HepG2 (cell line): ENCODE data around the gene AIF1. TPM values are rescaled to one million over a fixed set of nuclear protein-coding genes. Genes with fewer than 3 reads are reported as not detected.

Experiments
- ATAC-seq: fragments of 200-7000 bp; cut with Tn5 transposase; 3 replicates; pipeline ENCODE4 v1.9.1; 2020; ENCODE audit warnings: mild to moderate bottlenecking, moderate library complexity
- BruUV-seq: library from RNA; stranded (reverse); fragments of 400-500 nt; replicated peaks from 2 replicates; lab custom pipeline; 2021; lab: Mats Ljungman, UMichigan
- CTCF ChIA-PET: fragments of 300-600 bp; formaldehyde crosslinking; extraction: SDS; loops from one replicate; lab custom pipeline; 2021; ENCODE audit warnings: low total read pairs, inconsistent platforms, low intra/inter-chr PET ratio; lab: Yijun Ruan, JAX
- POLR2A ChIA-PET: fragments of 350-600 bp; sonication (Branson Sonifier 250); formaldehyde crosslinking; loops from one replicate; lab custom pipeline; 2020; ENCODE audit warnings: antibody characterized with exemption, inconsistent platforms; lab: Yijun Ruan, JAX
- DNase-seq: peaks from one replicate; pipeline ENCODE4 v3.0.0-alpha.2; 2015; ENCODE audit warnings: low spot score
- FAIRE-seq: peaks from 3 replicates; lab custom pipeline; 2011; peaks lifted over from hg19 to GRCh38; lab: Jason Lieb, UNC
- H2AFZ ChIP-seq: one replicate; pipeline ENCODE4 v1.6.1; 2011; ENCODE audit warnings: low read length, inconsistent platforms
- H3K27ac ChIP-seq: fragments of 300-600 bp; 3 replicates; pipeline ENCODE4 v1.8.0; 2011; ENCODE audit warnings: mixed run types, mild to moderate bottlenecking, mixed read lengths, low read length, inconsistent platforms; ENCODE audit not compliant: insufficient read depth; ENCODE audit errors: extremely low read length
- H3K27me3 ChIP-seq, 2 experiments: fragments of 200-600 bp in 1 of 2; 2 replicates in 1 of 2; 3 replicates in 1 of 2; pipeline versions ENCODE4 v1.6.0 to v1.8.0; 2011; ENCODE audit warnings: low read length in 2 of 2, mild to moderate bottlenecking in 2 of 2, moderate library complexity in 2 of 2, inconsistent platforms in 1 of 2; ENCODE audit not compliant: insufficient read depth in 2 of 2, control insufficient read depth in 1 of 2
- H3K36me3 ChIP-seq, 2 experiments: fragments of 200-600 bp in 1 of 2; replicated peaks in 1 of 2; 2 replicates in 1 of 2; 3 replicates in 1 of 2; pipeline versions ENCODE4 v1.5.1 to v1.8.0; 2011; ENCODE audit warnings: low read length in 2 of 2, inconsistent platforms in 1 of 2; ENCODE audit not compliant: insufficient read depth in 2 of 2, control insufficient read depth in 1 of 2
- H3K4me1 ChIP-seq: 2 replicates; pipeline ENCODE4 v1.5.1; 2012; ENCODE audit warnings: low read length, inconsistent platforms; ENCODE audit not compliant: insufficient read depth
- H3K4me2 ChIP-seq: 2 replicates; pipeline ENCODE4 v1.6.0; 2011; ENCODE audit warnings: low read depth, low read length, inconsistent platforms
- H3K4me3 ChIP-seq, 3 experiments: fragments of 200-600 bp in 1 of 3; sonication (generic), shearing (Covaris generic) in 1 of 3; replicated peaks in 1 of 3; 2 replicates each; pipeline ENCODE4 v1.5.1; 2011 to 2016; ENCODE audit warnings: low read length in 3 of 3, inconsistent platforms in 2 of 3, low read depth in 2 of 3, mild to moderate bottlenecking in 2 of 3, control low read depth in 1 of 3, mixed read lengths in 1 of 3; ENCODE audit not compliant: insufficient read depth in 1 of 3
- H3K79me2 ChIP-seq: one replicate; pipeline ENCODE4 v1.6.1; 2011; ENCODE audit warnings: low read length, inconsistent platforms; ENCODE audit not compliant: insufficient read depth
- H3K9ac ChIP-seq: 2 replicates; pipeline ENCODE4 v1.6.0; 2011; ENCODE audit warnings: mild to moderate bottlenecking, low read depth, low read length, inconsistent platforms; ENCODE audit not compliant: insufficient read depth
- H3K9me3 ChIP-seq: 2 replicates; pipeline ENCODE4 v1.5.1; 2012; ENCODE audit warnings: mild to moderate bottlenecking, low read length
- H4K20me1 ChIP-seq: 2 replicates; pipeline ENCODE4 v1.6.0; 2011; ENCODE audit warnings: inconsistent platforms, mild to moderate bottlenecking, low read length, moderate library complexity; ENCODE audit not compliant: insufficient read depth
- ARNT ChIP-seq: fragments of 450-650 bp; IDR thresholded peaks from 2 replicates; pipeline ENCODE4 v1.6.1; 2017
- ATF5 ChIP-seq: sonication (generic); formaldehyde crosslinking; IDR thresholded peaks from 2 replicates; pipeline ENCODE4 v1.4.0; 2020; ENCODE audit warnings: mild to moderate bottlenecking, low read depth, missing genetic modification reagents
- NR0B2 ChIP-seq: sonication (generic); formaldehyde crosslinking; IDR thresholded peaks from 2 replicates; pipeline ENCODE4 v1.4.0; 2020; ENCODE audit warnings: mild to moderate bottlenecking, missing genetic modification reagents
- SMAD3 ChIP-seq: sonication (generic); formaldehyde crosslinking; IDR thresholded peaks from 2 replicates; pipeline ENCODE4 v1.4.0; 2020; ENCODE audit warnings: missing genetic modification reagents
- TERF1 ChIP-seq: sonication (generic); formaldehyde crosslinking; IDR thresholded peaks from 2 replicates; pipeline ENCODE4 v1.8.0; 2022; ENCODE audit warnings: mild to moderate bottlenecking, missing genetic modification reagents, moderate library complexity
- ZHX2 ChIP-seq, 2 experiments: sonication (generic) in 1 of 2; formaldehyde crosslinking in 1 of 2; IDR thresholded peaks; 2 replicates each; pipeline versions ENCODE4 v1.6.1 to v1.9.0; 2014 to 2022; ENCODE audit warnings: antibody characterized with exemption in 1 of 2, borderline replicate concordance in 1 of 2, inconsistent platforms in 1 of 2, low read depth in 1 of 2, missing genetic modification reagents in 1 of 2
- ZNF17 ChIP-seq: sonication (generic); formaldehyde crosslinking; IDR thresholded peaks from 2 replicates; pipeline ENCODE4 v1.5.0; 2020; ENCODE audit warnings: mild to moderate bottlenecking, missing genetic modification reagents
- ZNF331 ChIP-seq: sonication (generic); formaldehyde crosslinking; IDR thresholded peaks from 2 replicates; pipeline ENCODE4 v1.4.0; 2020; ENCODE audit warnings: missing genetic modification reagents
- ZNF724P ChIP-seq: sonication (generic); formaldehyde crosslinking; IDR thresholded peaks from 2 replicates; pipeline ENCODE4 v1.8.0; 2022; ENCODE audit warnings: missing genetic modification reagents, borderline replicate concordance
- WGBS: methylation state at CpG from one replicate; pipeline ENCODE4 v1.1.6; 2017; ENCODE audit warnings: low lambda C conversion rate; 5-methylcytosine and 5-hydroxymethylcytosine counted together
- in situ Hi-C: cut with HindIII; loops from 2 replicates; pipeline ENCODE4 v1.10.0; 2017; ENCODE audit warnings: low pct_unique_long_range_greater_than_20kb; ENCODE audit not compliant: extremely low pct_ligation_motif_present
- intact Hi-C: fragments of 100-400 bp; cut with micrococcal nuclease; formaldehyde crosslinking; loops from one replicate; pipeline ENCODE4 v1.10.0; 2022; ENCODE audit not compliant: unreplicated experiment
- polyA plus RNA-seq, 8 experiments: library from polyadenylated mRNA; depleted of rRNA in 3 of 8; stranded (reverse) in 7 of 8; unstranded in 1 of 8; fragments of >200 nt; fragmentation: Illumina TruSeq in 4 of 8; extraction: Trizol in 4 of 8; gene quantifications; 2 replicates each; pipeline versions ENCODE4 v1.2.1 to v1.2.3, GENCODE V29; 2011 to 2016; ENCODE audit warnings: low read depth in 4 of 8, missing spikeins in 1 of 8, mixed read lengths in 1 of 8; ENCODE audit not compliant: insufficient read depth in 1 of 8
- total RNA-seq, 5 experiments: library from RNA; depleted of rRNA; stranded (reverse); fragments of >200 nt; fragmentation: Illumina TruSeq; extraction: Trizol; gene quantifications; 2 replicates each; pipeline ENCODE4 v1.2.3, GENCODE V29; 2016; ENCODE audit warnings: low read depth in 1 of 5

AIF1 gene
- total and polyA plus RNA-seq, 2 of the 13 experiments (the other 11 are each of a cell fraction or from before 2014, with no cell fraction given): 1.5 TPM; not detected in 1

GRCh38 chr6:31645325-31645724, 30.3 kb downstream of the AIF1 start:
- in situ Hi-C loops: no loop called here
- DNase-seq: no peak
- peaks cover 23% of the 10 kb centered on the region for H3K79me2 ChIP-seq
- POLR2A ChIA-PET: interaction anchor here (0.9 to 3.6 kb wide), 5 partner anchors 9 to 24 kb away, joined by 3 to 104 read pairs (median 30); partner anchors contain the start of genes APOM, BAG6, C6orf47 and CSNK2B
- intact Hi-C loops: no loop called here
- no peak overlapping the region for H3K27ac ChIP-seq
- BruUV-seq: no TSS peak
- no peak overlapping the region for H2AFZ ChIP-seq
- no peak for ATAC-seq
- CTCF ChIA-PET: no interaction called here
- no peak for FAIRE-seq
- no peak overlapping the region for H3K4me2 ChIP-seq
- peaks cover 37% of the 10 kb centered on the region for H3K4me1 ChIP-seq
- no peak overlapping the region for H3K4me3 ChIP-seq
- H3K36me3 ChIP-seq: peaks cover 69 to 91% of the 10 kb centered on the region in 2 experiments
- H3K27me3 ChIP-seq: no peaks in the 10 kb centered on the region
- no peaks in the 10 kb centered on the region for H4K20me1 ChIP-seq
- WGBS: 97% methylated on average over 9 of the region's 9 CpGs
- TF ChIP-seq TERF1 (no peak), ZNF331 (CRISPR knock-in tag) (no peak), ARNT (no peak), ZNF724P (CRISPR knock-in tag) (no peak), SMAD3 (CRISPR knock-in tag) (no peak), NR0B2 (no peak), ZNF17 (no peak), ZHX2 (IDR thresholded peaks at IDR 0.05; ENCODE audit: low read depth) (no peak), ZHX2 (CRISPR knock-in tag; IDR thresholded peaks at IDR 0.05; ENCODE audit: borderline replicate concordance) (no peak), ATF5 (CRISPR knock-in tag) (no peak)
- H3K9ac ChIP-seq: no peak overlapping the region
- no peaks in the 10 kb centered on the region for H3K9me3 ChIP-seq
